ENCODE measurements around the gene MEF2C. TPM values are rescaled to one million over a fixed set of nuclear protein-coding genes. Genes with fewer than 3 reads are reported as not detected.
A peak's percentile ranks its signal among the peaks of the same experiment; 100 is the strongest.

The MEF2C gene
- total and polyA plus RNA-seq, 11 donors = 15.5 to 98.5 (median 56.2) TPM

- Histone ChIP-seq H3K36me3 (peaks cover 0 to 44% (median 32%) of the 10 kb centered on the region in 9 donors), H3K27me3 (no peaks in the 10 kb centered on the region), H3K4me3 (no peak overlapping the region), H3K27ac (peak overlapping the region in 11 of 12 donors; percentile 47 to 80 (median 69)), H3K9me3 (no peaks in the 10 kb centered on the region), H3K4me1 (peaks cover 0 to 52% (median 34%) of the 10 kb centered on the region in 12 donors)
- peak in 3 of 5 donors; percentile 45 to 54 (median 45) for DNase-seq
- peak in 3 of 4 donors; percentile 33 to 72 (median 35) for ATAC-seq
- intact Hi-C loops (cut with DNase I) = loop anchor here (2.0 to 10.0 kb wide), 9 partner anchors 53 to 1535 kb away; partner anchors contain the start of gene MEF2C (in 7 of the 10)
- TF ChIP-seq CTCF (IDR thresholded peaks at IDR 0.05) (peak in 2 of 12 donors; percentile 7), POLR2A (IDR thresholded peaks at IDR 0.05) (no peak)
- 73 to 77% (median 76%) methylated on average over 5 of the region's 5 CpGs for WGBS, 4 donors
Observed at GRCh38 chr5:88732181-88732633, 150.8 kb downstream of the MEF2C start.

- no peaks in the 10 kb centered on the region for H3K9me3 ChIP-seq
- H3K4me1 ChIP-seq = peaks cover 0 to 43% (median 24%) of the 10 kb centered on the region in 12 donors
- H3K27ac ChIP-seq = peak overlapping the region in 8 of 12 donors; percentile 10 to 55 (median 20)
- ATAC-seq (no peak), DNase-seq (no peak)
- intact Hi-C loops (cut with DNase I) = loop anchor here (1.0 to 10.0 kb wide), 19 partner anchors 55 to 1655 kb away; partner anchors contain the start of gene MEF2C (in 7 of the 10)
- 2 to 16% (median 9%) methylated on average over 1 of the region's 1 CpG for WGBS, 4 donors
- H3K4me3 ChIP-seq = no peak overlapping the region
- H3K36me3 ChIP-seq = peaks cover 0 to 63% (median 54%) of the 10 kb centered on the region in 9 donors
- no peaks in the 10 kb centered on the region for H3K27me3 ChIP-seq
- peak in 1 of 12 donors; percentile 32 for TF ChIP-seq CTCF (IDR thresholded peaks at IDR 0.05)
- TF ChIP-seq POLR2A (IDR thresholded peaks at IDR 0.05) = no peak
Observed at GRCh38 chr5:88729829-88730182, 153.2 kb downstream of the MEF2C start.

- H3K4me1 ChIP-seq = peaks cover 0 to 40% (median 20%) of the 10 kb centered on the region in 12 donors
- H3K36me3 ChIP-seq = peaks cover 0 to 68% (median 59%) of the 10 kb centered on the region in 9 donors
- 73 to 80% (median 76%) methylated on average over 5 of the region's 5 CpGs for WGBS, 4 donors
- H3K27me3 ChIP-seq = no peaks in the 10 kb centered on the region
- ATAC-seq (peak in 3 of 4 donors; percentile 75 to 85 (median 81)), DNase-seq (peak in 4 of 5 donors; percentile 55 to 71 (median 62))
- intact Hi-C loops (cut with DNase I) = loop anchor here (1.0 to 10.0 kb wide), 9 partner anchors 158 to 1656 kb away; no protein-coding TSS in a partner anchor
- no peak overlapping the region for H3K4me3 ChIP-seq
- no peak overlapping the region for H3K27ac ChIP-seq
- H3K9me3 ChIP-seq = no peaks in the 10 kb centered on the region
- TF ChIP-seq CTCF (IDR thresholded peaks at IDR 0.05) (peak; percentile 76 to 93 (median 82)), POLR2A (IDR thresholded peaks at IDR 0.05) (no peak)
Observed at GRCh38 chr5:88729084-88729828, 153.7 kb downstream of the MEF2C start.

GRCh38 chr5:88727705-88728313 lies 155.2 kb downstream of the MEF2C start:
- Histone ChIP-seq H3K27ac (no peak overlapping the region), H3K9me3 (no peaks in the 10 kb centered on the region), H3K36me3 (peaks cover 0 to 83% (median 73%) of the 10 kb centered on the region in 9 donors), H3K27me3 (no peaks in the 10 kb centered on the region), H3K4me3 (no peak overlapping the region), H3K4me1 (peaks cover 0 to 25% (median 9%) of the 10 kb centered on the region in 12 donors)
- TF ChIP-seq CTCF (IDR thresholded peaks at IDR 0.05) = peak; percentile 53 to 78 (median 65)
- no peak for TF ChIP-seq POLR2A (IDR thresholded peaks at IDR 0.05)
- ATAC-seq (no peak), DNase-seq (no peak)
- intact Hi-C loops (cut with DNase I) = loop anchor here (2.0 to 10.0 kb wide), 8 partner anchors 159 to 1657 kb away; no protein-coding TSS in a partner anchor
- 36 to 42% (median 39%) methylated on average over 3 of the region's 3 CpGs for WGBS, 4 donors
